GM10248 (cell line): ENCODE measurements around the gene CKAP2L.

ENCODE experiments used
- CTCF ChIA-PET: fragments of 300-600 bp; sonication (Branson Sonifier 250); formaldehyde crosslinking; extraction: SDS; loops from one replicate; lab custom pipeline; 2021; ENCODE audit warnings: antibody characterized with exemption; lab: Yijun Ruan, JAX
- POLR2A ChIA-PET: fragments of 350-650 bp; sonication (Branson Sonifier 250); formaldehyde crosslinking; extraction: SDS; loops from one replicate; lab custom pipeline; 2020; ENCODE audit warnings: antibody characterized with exemption; lab: Yijun Ruan, JAX
- DNase-seq: peaks from one replicate; pipeline ENCODE4 v3.0.0; 2012; ENCODE audit errors: extremely low spot score
- CTCF ChIP-seq: IDR thresholded peaks from 2 replicates; pipeline ENCODE4 v1.5.1; 2012; ENCODE audit warnings: mild to moderate bottlenecking, low read depth; ENCODE audit errors: extremely low read depth, missing control alignments, control extremely low read depth

Gene CKAP2L

GRCh38 chr2:112788653-112789052, 24.2 kb upstream of the CKAP2L start:
- no peak for DNase-seq
- POLR2A ChIA-PET, result interaction anchor here (0.6 kb wide), 1 partner anchor 16 kb away, joined by 3 read pairs; no protein-coding TSS in a partner anchor
- TF ChIP-seq CTCF, result no peak
- CTCF ChIA-PET, result interaction anchor here (1.0 to 1.9 kb wide), 6 partner anchors 10 to 97 kb away, joined by 3 to 6 read pairs (median 4); no protein-coding TSS in a partner anchor

- POLR2A ChIA-PET, result no interaction called here
- CTCF ChIA-PET, result interaction anchor here (0.9 to 1.9 kb wide), 5 partner anchors 11 to 97 kb away, joined by 3 to 6 read pairs (median 4); no protein-coding TSS in a partner anchor
Observed at GRCh38 chr2:112787729-112788393, 23.5 kb upstream of the CKAP2L start.

GRCh38 chr2:112787294-112787693, 22.9 kb upstream of the CKAP2L start:
- no peak for TF ChIP-seq CTCF
- POLR2A ChIA-PET, result no interaction called here
- no peak for DNase-seq
- CTCF ChIA-PET, result interaction anchor here (0.9 to 3.1 kb wide), 4 partner anchors 11 to 60 kb away, joined by 4 to 11 read pairs (median 4); no protein-coding TSS in a partner anchor

More at GRCh38 chr2:112787729-112788393, 23.5 kb upstream of the CKAP2L start:
- DNase-seq, result no peak
- no peak for TF ChIP-seq CTCF

- CTCF ChIA-PET, result interaction anchor here (1.1 to 5.1 kb wide), 8 partner anchors 14 to 157 kb away, joined by 3 to 23 read pairs (median 4); no protein-coding TSS in a partner anchor
- TF ChIP-seq CTCF, result no peak
- POLR2A ChIA-PET, result no interaction called here
- DNase-seq, result no peak
Observed at GRCh38 chr2:112784199-112785189, 20.1 kb upstream of the CKAP2L start, which contains the start of gene IL1A. Gene IL1A, minus strand, starts transcription at chr2:112784493. Its CDS starts 723 bp downstream, at chr2:112783770.

GRCh38 chr2:112783187-112783714, 18.8 kb upstream of the CKAP2L start:
- no peak for DNase-seq
- POLR2A ChIA-PET, result no interaction called here
- CTCF ChIA-PET, result interaction anchor here (1.1 to 5.1 kb wide), 4 partner anchors 15 to 158 kb away, joined by 3 to 23 read pairs (median 4); no protein-coding TSS in a partner anchor
- no peak for TF ChIP-seq CTCF
